Left lobe of liver (tissue), 2 donors: ENCODE data around the gene AGPS. TPM values are rescaled to one million over a fixed set of nuclear protein-coding genes. Genes with fewer than 3 reads are reported as not detected.
"Not testable (repeated sequence)": the region's sequence is repeated elsewhere in the genome, so short reads cannot be mapped to it uniquely, and the experiment has no call there.

Experiments used
- ATAC-seq: fragments of 200-7000 bp; cut with Tn5 transposase; one replicate; pipeline ENCODE4 v1.9.1; 2020; ENCODE audit warnings: mild to moderate bottlenecking, moderate library complexity
- DNase-seq: peaks from one replicate; pipeline ENCODE4 v3.0.0-alpha.2; 2020; ENCODE audit warnings: low spot score
- total RNA-seq: library from RNA; stranded (reverse); gene quantifications from one replicate; pipeline ENCODE4 v1.2.1, GENCODE V29; 2021
- donor health status: DM: no; HTN: no; CAD: no; lungs with moderate emphysema.
- donor health status: DM: no; HTN: yes; CAD: no.

AGPS gene
- total RNA-seq, 1 donor from 2014 or later, result 31.0 TPM

GRCh38 chr2:177410629-177411028 is 18.1 kb downstream of the AGPS start:
- ATAC-seq, DNase-seq: not testable (repeated sequence)

- no peak for DNase-seq
- no peak for ATAC-seq
Measured at GRCh38 chr2:177413703-177414102, 21.1 kb downstream of the AGPS start.

GRCh38 chr2:177419274-177419673 is 26.7 kb downstream of the AGPS start:
- ATAC-seq, result peak; percentile 74

GRCh38 chr2:177422271-177422670 is 29.7 kb downstream of the AGPS start:
- no peak for ATAC-seq
- no peak for DNase-seq

More at GRCh38 chr2:177419274-177419673, 26.7 kb downstream of the AGPS start:
- no peak for DNase-seq

GRCh38 chr2:177424120-177424519 is 31.5 kb downstream of the AGPS start:
- not testable (repeated sequence) for ATAC-seq, DNase-seq

GRCh38 chr2:177424620-177425019 is 32.0 kb downstream of the AGPS start:
- not testable (repeated sequence) for DNase-seq, ATAC-seq

GRCh38 chr2:177427316-177427715 is 34.7 kb downstream of the AGPS start:
- no peak for ATAC-seq
- no peak for DNase-seq

- DNase-seq, ATAC-seq: not testable (repeated sequence)
Measured at GRCh38 chr2:177427936-177428335, 35.4 kb downstream of the AGPS start.

GRCh38 chr2:177429688-177430325 is 37.2 kb downstream of the AGPS start:
- ATAC-seq, result no peak
- no peak for DNase-seq

- DNase-seq (no peak), ATAC-seq (no peak)
Measured at GRCh38 chr2:177430411-177430810, 37.8 kb downstream of the AGPS start.

GRCh38 chr2:177431111-177431725 is 38.6 kb downstream of the AGPS start:
- not testable (repeated sequence) for DNase-seq, ATAC-seq

GRCh38 chr2:177432703-177433102 is 40.1 kb downstream of the AGPS start:
- DNase-seq (no peak), ATAC-seq (no peak)

- ATAC-seq (no peak), DNase-seq (no peak)
Measured at GRCh38 chr2:177433402-177433801, 40.8 kb downstream of the AGPS start.

GRCh38 chr2:177434475-177434874 is 41.9 kb downstream of the AGPS start:
- DNase-seq (no peak), ATAC-seq (no peak)

- no peak for ATAC-seq
- no peak for DNase-seq
Measured at GRCh38 chr2:177445200-177445599, 52.6 kb downstream of the AGPS start.

- no peak for DNase-seq
- ATAC-seq, result no peak
Measured at GRCh38 chr2:177448031-177448430, 55.5 kb downstream of the AGPS start.

GRCh38 chr2:177449159-177449558 is 56.6 kb downstream of the AGPS start:
- ATAC-seq, result no peak
- DNase-seq, result no peak

- DNase-seq (no peak), ATAC-seq (peak; percentile 22)
Measured at GRCh38 chr2:177455187-177455586, 62.6 kb downstream of the AGPS start.

- not testable (repeated sequence) for ATAC-seq, DNase-seq
Measured at GRCh38 chr2:177459756-177460155, 67.2 kb downstream of the AGPS start.

GRCh38 chr2:177460973-177461585 is 68.5 kb downstream of the AGPS start:
- no peak for ATAC-seq

GRCh38 chr2:177464549-177464948 is 72.0 kb downstream of the AGPS start:
- DNase-seq (no peak), ATAC-seq (no peak)

More at GRCh38 chr2:177460973-177461585, 68.5 kb downstream of the AGPS start:
- DNase-seq, result no peak
